IPS DF 6.9 (cell line): Measurements from ENCODE around the gene SLTM.
"Not testable (repeated sequence)": the region's sequence is repeated elsewhere in the genome, so short reads cannot be mapped to it uniquely, and the experiment has no call there.

Experiments used
- DNase-seq: peaks from one replicate; pipeline ENCODE4 v3.0.0-alpha.2; 2013; ENCODE audit warnings: low read depth, low spot score
- H3K27ac ChIP-seq: one replicate; pipeline ENCODE4 v1.5.1; 2013; ENCODE audit warnings: low read length, control low read depth
- H3K27me3 ChIP-seq: 2 replicates; pipeline ENCODE4 v1.6.1; 2013; ENCODE audit warnings: mild to moderate bottlenecking, low read length; ENCODE audit not compliant: control insufficient read depth, insufficient read depth
- H3K36me3 ChIP-seq: 2 replicates; pipeline ENCODE4 v1.6.1; 2013; ENCODE audit warnings: low read length; ENCODE audit not compliant: control insufficient read depth, insufficient read depth
- H3K4me1 ChIP-seq: 2 replicates; pipeline ENCODE4 v1.6.1; 2013; ENCODE audit warnings: low read length; ENCODE audit not compliant: control insufficient read depth, insufficient read depth
- H3K4me3 ChIP-seq: 2 replicates; pipeline ENCODE4 v1.5.1; 2013; ENCODE audit warnings: mild to moderate bottlenecking, low read length
- H3K9me3 ChIP-seq: 2 replicates; pipeline ENCODE4 v1.6.1; 2013; ENCODE audit warnings: low read length, inconsistent platforms; ENCODE audit not compliant: control insufficient read depth, insufficient read depth
- WGBS: extraction: QIAGEN DNeasy Blood & Tissue Kit; methylation state at CpG from one replicate; pipeline ENCODE4 v1.1.7; 2013; ENCODE audit warnings: mixed read lengths, missing lambda C conversion rate; ENCODE audit not compliant: insufficient read length, insufficient coverage; 5-methylcytosine and 5-hydroxymethylcytosine counted together

SLTM gene

GRCh38 chr15:58877999-58878825, 55.3 kb downstream of the SLTM start:
- no peak for DNase-seq
- WGBS = no CpG with 5 or more reads among the region's 12 CpGs
- Histone ChIP-seq H3K4me3 (no peak overlapping the region), H3K36me3 (peaks cover 22% of the 10 kb centered on the region), H3K27ac (no peak overlapping the region), H3K9me3 (no peaks in the 10 kb centered on the region), H3K4me1 (no peaks in the 10 kb centered on the region), H3K27me3 (no peaks in the 10 kb centered on the region)

GRCh38 chr15:58876306-58877106, 57.0 kb downstream of the SLTM start:
- no peak for DNase-seq
- H3K9me3 ChIP-seq = no peaks in the 10 kb centered on the region
- no peak overlapping the region for H3K4me3 ChIP-seq
- H3K36me3 ChIP-seq = peaks cover 12% of the 10 kb centered on the region
- WGBS = 100% methylated on average over 1 of the region's 7 CpGs
- no peaks in the 10 kb centered on the region for H3K4me1 ChIP-seq
- H3K27me3 ChIP-seq = no peaks in the 10 kb centered on the region
- no peak overlapping the region for H3K27ac ChIP-seq

GRCh38 chr15:58875343-58875742, 58.1 kb downstream of the SLTM start:
- Histone ChIP-seq H3K4me1 (no peaks in the 10 kb centered on the region), H3K27me3 (no peaks in the 10 kb centered on the region), H3K27ac (no peak overlapping the region), H3K4me3 (no peak overlapping the region), H3K36me3 (peaks cover 4% of the 10 kb centered on the region), H3K9me3 (no peaks in the 10 kb centered on the region)
- no peak for DNase-seq

GRCh38 chr15:58873267-58873666, 60.2 kb downstream of the SLTM start:
- Histone ChIP-seq H3K4me1 (no peaks in the 10 kb centered on the region), H3K36me3 (no peaks in the 10 kb centered on the region; the same call in 1 of the 2 replicates), H3K9me3 (no peaks in the 10 kb centered on the region), H3K27me3 (no peaks in the 10 kb centered on the region), H3K27ac (no peak overlapping the region), H3K4me3 (no peak overlapping the region)
- no peak for DNase-seq
- no CpG with 5 or more reads among the region's 1 CpG for WGBS

GRCh38 chr15:58870451-58870850, 63.0 kb downstream of the SLTM start:
- WGBS = no CpG with 5 or more reads among the region's 4 CpGs
- Histone ChIP-seq H3K27me3 (no peaks in the 10 kb centered on the region), H3K9me3 (no peaks in the 10 kb centered on the region), H3K4me3 (no peak overlapping the region), H3K27ac (no peak overlapping the region), H3K36me3 (no peaks in the 10 kb centered on the region), H3K4me1 (no peaks in the 10 kb centered on the region)
- no peak for DNase-seq

- Histone ChIP-seq H3K27ac (no peak overlapping the region), H3K36me3 (no peaks in the 10 kb centered on the region), H3K27me3 (no peaks in the 10 kb centered on the region; the same call in 1 of the 2 replicates), H3K4me1 (peaks cover 4% of the 10 kb centered on the region), H3K4me3 (no peak overlapping the region), H3K9me3 (no peaks in the 10 kb centered on the region)
- no peak for DNase-seq
- no CpG with 5 or more reads among the region's 4 CpGs for WGBS
Observed at GRCh38 chr15:58867926-58868325, 65.6 kb downstream of the SLTM start.

GRCh38 chr15:58865425-58865880, 68.0 kb downstream of the SLTM start:
- no peaks in the 10 kb centered on the region; the same call in 1 of the 2 replicates for H3K27me3 ChIP-seq
- WGBS = no CpG with 5 or more reads among the region's 15 CpGs
- DNase-seq = no peak
- H3K4me3 ChIP-seq = peak overlapping the region; percentile 20; the same call in 1 of the 2 replicates
- no peaks in the 10 kb centered on the region for H3K9me3 ChIP-seq
- H3K36me3 ChIP-seq = no peaks in the 10 kb centered on the region
- no peak overlapping the region for H3K27ac ChIP-seq
- H3K4me1 ChIP-seq = peaks cover 4% of the 10 kb centered on the region

- no CpG with 5 or more reads among the region's 54 CpGs for WGBS
- peak overlapping the region; percentile 20; the same call in 1 of the 2 replicates for H3K4me3 ChIP-seq
Observed at GRCh38 chr15:58864602-58865424, 68.7 kb downstream of the SLTM start.

GRCh38 chr15:58862326-58862725, 71.2 kb downstream of the SLTM start:
- H3K4me1 ChIP-seq = peaks cover 4% of the 10 kb centered on the region
- H3K36me3 ChIP-seq = no peaks in the 10 kb centered on the region
- no peaks in the 10 kb centered on the region; the same call in 1 of the 2 replicates for H3K27me3 ChIP-seq
- H3K27ac ChIP-seq = no peak overlapping the region
- H3K9me3 ChIP-seq = no peaks in the 10 kb centered on the region
- WGBS = no CpG with 5 or more reads among the region's 2 CpGs
- no peak for DNase-seq
- no peak overlapping the region for H3K4me3 ChIP-seq

More at GRCh38 chr15:58864602-58865424, 68.7 kb downstream of the SLTM start:
- Histone ChIP-seq H3K27me3 (no peaks in the 10 kb centered on the region; the same call in 1 of the 2 replicates), H3K9me3 (no peaks in the 10 kb centered on the region), H3K27ac (no peak overlapping the region), H3K36me3 (no peaks in the 10 kb centered on the region), H3K4me1 (peaks cover 4% of the 10 kb centered on the region)
- peak; percentile 22 for DNase-seq

- DNase-seq, H3K4me1 ChIP-seq, H3K27ac ChIP-seq, H3K27me3 ChIP-seq, H3K36me3 ChIP-seq, H3K9me3 ChIP-seq, H3K4me3 ChIP-seq: not testable (repeated sequence)
- WGBS = no CpG with 5 or more reads among the region's 1 CpG
Observed at GRCh38 chr15:58856621-58857020, 76.9 kb downstream of the SLTM start.
